NCI-H146 (cell line): ENCODE results near the gene PRDX5.

Experiments
- DNase-seq: peaks from one replicate; lab custom pipeline; 2025; lab: John Stamatoyannopoulos, UW

PRDX5 gene

GRCh38 chr11:64317961-64318765, at the start of gene PRDX5:
Gene PRDX5 (plus strand): TSS chr11:64318121. CDS start chr11:64318216, 95 bp downstream.
- DNase-seq, result peak; percentile 96

- peak; percentile 46 for DNase-seq
These were observed 48.9 kb upstream of the PRDX5 start for GRCh38 chr11:64268893-64269539.

GRCh38 chr11:64269540-64270220, 48.2 kb upstream of the PRDX5 start:
- peak; percentile 100 for DNase-seq

- DNase-seq, result no peak
These were observed 42.7 kb upstream of the PRDX5 start for GRCh38 chr11:64275031-64275800.

- DNase-seq, result no peak
These were observed 42.1 kb upstream of the PRDX5 start for GRCh38 chr11:64275841-64276240.

- no peak for DNase-seq
These were observed 41.1 kb upstream of the PRDX5 start for GRCh38 chr11:64276653-64277431.

- no peak for DNase-seq
These were observed 39.2 kb upstream of the PRDX5 start for GRCh38 chr11:64278576-64279190.

GRCh38 chr11:64281957-64282770, 35.8 kb upstream of the PRDX5 start:
- DNase-seq, result no peak

- no peak for DNase-seq
These were observed 34.8 kb upstream of the PRDX5 start for GRCh38 chr11:64283092-64283491.

GRCh38 chr11:64284048-64284961, 33.6 kb upstream of the PRDX5 start, which contains the start of gene BAD:
Gene BAD (minus strand): TSS chr11:64284665. CDS start chr11:64284368, 297 bp downstream.
- peak; percentile 93 for DNase-seq

GRCh38 chr11:64284962-64285884, 32.7 kb upstream of the PRDX5 start, which contains the start of gene GPR137:
Gene GPR137 (plus strand): TSS chr11:64285848. CDS start chr11:64286525, 677 bp downstream.
- DNase-seq, result peak; percentile 88

- peak; percentile 47 for DNase-seq
These were observed 31.8 kb upstream of the PRDX5 start for GRCh38 chr11:64285885-64286800.

GRCh38 chr11:64286801-64287159, 31.1 kb upstream of the PRDX5 start:
- DNase-seq, result no peak

- DNase-seq, result no peak
These were observed 30.1 kb upstream of the PRDX5 start for GRCh38 chr11:64287676-64288352.

- no peak for DNase-seq
These were observed 29.6 kb upstream of the PRDX5 start for GRCh38 chr11:64288353-64288750.

- DNase-seq, result no peak
These were observed 28.8 kb upstream of the PRDX5 start for GRCh38 chr11:64289002-64289564.
